Measurements from ENCODE around the gene CBR1. TPM values are rescaled to one million over a fixed set of nuclear protein-coding genes. Genes with fewer than 3 reads are reported as not detected.

CBR1 gene
- total and polyA plus RNA-seq, 2 of the 8 experiments (the other 6 are each of a cell fraction or from before 2014, with no cell fraction given) = 1.8 to 207 TPM

Small RNA genes within 50 kb of the gene (small RNA-seq; reads per million reads assigned to genes)
- not detected for gene RNU6-992P (ENCODE audit: insufficient read depth)

Other genes starting within 250 kb of the CBR1 start
- gene SETD4, start 9.5 kb upstream of the CBR1 start, total RNA-seq (2021; fragmentation: NEBNext Ultra II Directional; extraction: Animal tissue kit (Norgen Biotek cat#: 25700)) = 46.6 and 47.4 TPM in 2 replicates
- gene SETD4, start 9.5 kb upstream of the CBR1 start, polyA plus RNA-seq (2011; rRNA removed) = 17.0 and 20.1 TPM in 2 replicates
- 4.3 TPM in 2 replicates for gene CBR3, start 65.1 kb downstream of the CBR1 start, total RNA-seq (2021; fragmentation: NEBNext Ultra II Directional; extraction: Animal tissue kit (Norgen Biotek cat#: 25700))
- gene CBR3, start 65.1 kb downstream of the CBR1 start, polyA plus RNA-seq (2011; rRNA removed) = 1.2 and 1.5 TPM in 2 replicates
- gene DOP1B, start 86.8 kb downstream of the CBR1 start, total RNA-seq (2021; fragmentation: NEBNext Ultra II Directional; extraction: Animal tissue kit (Norgen Biotek cat#: 25700)) = 9.9 and 10.6 TPM in 2 replicates
- gene DOP1B, start 86.8 kb downstream of the CBR1 start, polyA plus RNA-seq (2011; rRNA removed) = 2.8 and 4.1 TPM in 2 replicates

Data from H1 (cell line).